SK-N-MC (cell line): ENCODE results near the gene SLCO3A1.

ENCODE experiments used
- EZH2 ChIP-seq: fragments of 200-600 bp; sonication (generic); IDR thresholded peaks from one replicate; pipeline ENCODE4 v1.6.1; 2017; ENCODE audit warnings: antibody characterized with exemption
- POLR2AphosphoS5 ChIP-seq: IDR thresholded peaks from 2 replicates; pipeline ENCODE4 v1.6.1; 2012; ENCODE audit warnings: mild to moderate bottlenecking, low read depth, low read length, borderline replicate concordance

GRCh38 chr15:91953432-91953831 is 99.9 kb downstream of the SLCO3A1 start:
- TF ChIP-seq EZH2 (no peak), POLR2AphosphoS5 (no peak)
